Endothelial cell of umbilical vein (primary cell): ENCODE data around the gene CHCHD10. TPM values are rescaled to one million over a fixed set of nuclear protein-coding genes. Genes with fewer than 3 reads are reported as not detected.

ENCODE experiments used
- BruUV-seq: library from RNA; stranded (reverse); fragments of 400-500 nt; replicated peaks from 2 replicates; lab custom pipeline; 2021; lab: Mats Ljungman, UMichigan
- CTCF ChIA-PET: fragments of 300-600, 350-600 bp; sonication (Branson Sonifier 250); formaldehyde crosslinking; loops from one replicate; lab custom pipeline; 2021; ENCODE audit warnings: antibody characterized with exemption, inconsistent platforms; lab: Charles Lee
- POLR2A ChIA-PET: fragments of 300-600, 350-600 bp; sonication (Branson Sonifier 250); formaldehyde crosslinking; loops from one replicate; lab custom pipeline; 2021; ENCODE audit warnings: antibody characterized with exemption, inconsistent platforms; lab: Charles Lee
- DNase-seq: peaks from one replicate; pipeline ENCODE4 v3.0.0-alpha.2; 2011; ENCODE audit warnings: low read depth, low spot score
- FAIRE-seq: peaks from 2 replicates; lab custom pipeline; 2011; peaks lifted over from hg19 to GRCh38; lab: Jason Lieb, UNC
- H2AFZ ChIP-seq: 2 replicates; pipeline ENCODE4 v1.6.0; 2012; ENCODE audit warnings: low read depth, low read length, control low read depth, inconsistent platforms
- H3K27ac ChIP-seq: 2 replicates; pipeline ENCODE4 v1.5.1; 2011; ENCODE audit warnings: low read depth, mild to moderate bottlenecking, control low read depth, low read length, moderate library complexity; ENCODE audit not compliant: insufficient read depth
- H3K27me3 ChIP-seq, 2 experiments: 2 replicates each; pipeline versions ENCODE4 v1.6.0 to v1.6.1; 2011; ENCODE audit warnings: low read length in 2 of 2, mixed read lengths in 1 of 2; ENCODE audit not compliant: control insufficient read depth in 2 of 2, insufficient read depth in 2 of 2
- H3K36me3 ChIP-seq, 2 experiments: 2 replicates in 1 of 2; 3 replicates in 1 of 2; pipeline ENCODE4 v1.5.1; 2011; ENCODE audit warnings: low read length in 2 of 2, mild to moderate bottlenecking in 1 of 2, moderate library complexity in 1 of 2; ENCODE audit not compliant: control insufficient read depth in 2 of 2, insufficient read depth in 2 of 2; ENCODE audit errors: extremely low read depth in 1 of 2
- H3K4me1 ChIP-seq: 3 replicates; pipeline ENCODE4 v1.5.1; 2011; ENCODE audit warnings: mild to moderate bottlenecking, low read length; ENCODE audit not compliant: control insufficient read depth, insufficient read depth; ENCODE audit errors: extremely low read depth
- H3K4me2 ChIP-seq: 2 replicates; pipeline ENCODE4 v1.6.1; 2011; ENCODE audit warnings: low read length, control low read depth, mixed read lengths; ENCODE audit not compliant: insufficient read depth
- H3K4me3 ChIP-seq, 3 experiments: fragments of 200-600 bp in 1 of 3; sonication (generic), shearing (Covaris generic) in 1 of 3; replicated peaks in 1 of 3; 2 replicates each; pipeline ENCODE4 v1.5.1; 2011 to 2016; ENCODE audit warnings: control low read depth in 3 of 3, low read length in 3 of 3, mild to moderate bottlenecking in 2 of 3, inconsistent platforms in 1 of 3, low read depth in 1 of 3, moderate library complexity in 1 of 3; ENCODE audit not compliant: insufficient read depth in 1 of 3
- H3K79me2 ChIP-seq: 2 replicates; pipeline ENCODE4 v1.6.0; 2012; ENCODE audit warnings: low read length, inconsistent platforms; ENCODE audit not compliant: control insufficient read depth, insufficient read depth
- H3K9ac ChIP-seq: replicated peaks from 2 replicates; pipeline ENCODE3; 2011; ENCODE audit warnings: low read length, control low read depth; ENCODE audit not compliant: insufficient read depth; ENCODE audit errors: extremely low read depth
- H3K9me1 ChIP-seq: replicated peaks from 3 replicates; pipeline ENCODE4 v1.6.0; 2011; ENCODE audit warnings: mild to moderate bottlenecking, low read length; ENCODE audit not compliant: control insufficient read depth, insufficient read depth; ENCODE audit errors: extremely low read depth
- H3K9me3 ChIP-seq: replicated peaks from 2 replicates; pipeline ENCODE4 v1.5.1; 2012; ENCODE audit warnings: low read length, inconsistent platforms; ENCODE audit not compliant: control insufficient read depth, insufficient read depth
- H4K20me1 ChIP-seq: replicated peaks from 2 replicates; pipeline ENCODE3; 2011; ENCODE audit warnings: mild to moderate bottlenecking, low read length; ENCODE audit not compliant: control insufficient read depth, insufficient read depth; ENCODE audit errors: extremely low read depth
- FOS ChIP-seq: IDR thresholded peaks from 2 replicates; pipeline ENCODE4 v1.6.1; 2011; ENCODE audit warnings: mild to moderate bottlenecking, low read length, moderate library complexity, borderline replicate concordance; ENCODE audit not compliant: insufficient read depth
- GATA2 ChIP-seq: IDR thresholded peaks from 2 replicates; pipeline ENCODE4 v1.7.0; 2011; ENCODE audit warnings: low read depth, mild to moderate bottlenecking, moderate library complexity, mixed read lengths, low read length; ENCODE audit not compliant: insufficient read length, insufficient read depth
- MYC ChIP-seq: IDR thresholded peaks from one replicate; pipeline ENCODE4 v1.6.1; 2011; ENCODE audit warnings: mild to moderate bottlenecking, low read depth, low read length
- POLR2A ChIP-seq: IDR thresholded peaks from 2 replicates; pipeline ENCODE4 v1.6.1; 2012; ENCODE audit warnings: low read depth, mild to moderate bottlenecking, control low read depth, low read length
- POLR2AphosphoS5 ChIP-seq: IDR thresholded peaks from 2 replicates; pipeline ENCODE4 v1.6.1; 2012; ENCODE audit warnings: low read depth, mild to moderate bottlenecking, control low read depth, low read length, moderate library complexity; ENCODE audit not compliant: insufficient read depth
- dilution Hi-C: fragments of 300-500 bp; cut with MboI; formaldehyde crosslinking; loops from one replicate; pipeline ENCODE4 v1.15.0; 2019; ENCODE audit warnings: low sequenced_read_pairs; ENCODE audit not compliant: extremely low pct_ligation_motif_present
- intact Hi-C: fragments of 100-400 bp; cut with micrococcal nuclease; formaldehyde crosslinking; loops from one replicate; pipeline ENCODE4 v1.10.0; 2022
- polyA plus RNA-seq, 4 experiments: library from polyadenylated mRNA; depleted of rRNA in 3 of 4; stranded (reverse) in 3 of 4; unstranded in 1 of 4; fragments of >200 nt; gene quantifications; 2 replicates each; pipeline versions ENCODE4 v1.2.1 to v1.2.3, GENCODE V29; 2011 to 2012; ENCODE audit warnings: missing spikeins in 1 of 4
- total RNA-seq: library from RNA; stranded (reverse); gene quantifications from 2 replicates; pipeline ENCODE4 v1.2.3, GENCODE V29; 2021
- TF ChIP-seq, protein P1 (sequence below), 2 donors: IDR thresholded peaks; 1 replicate in 1 of 2; 2 replicates in 1 of 2; pipeline ENCODE4 v1.5.1; 2011; ENCODE audit warnings: low read length in 2 of 2, mild to moderate bottlenecking in 2 of 2, moderate library complexity in 2 of 2, control low read depth in 1 of 2, inconsistent platforms in 1 of 2, low read depth in 1 of 2; ENCODE audit not compliant: insufficient read depth in 1 of 2; ENCODE audit errors: extremely low read depth in 1 of 2
- TF ChIP-seq, protein P2 (sequence below): IDR thresholded peaks from 2 replicates; pipeline ENCODE4 v1.6.1; 2011; ENCODE audit not compliant: insufficient read depth, insufficient read length

CHCHD10 gene
- total and polyA plus RNA-seq, 2 donors (not counting 3 experiments of a cell fraction or from before 2014, with no cell fraction given) = 28.1 to 75.6 TPM

DNA sequence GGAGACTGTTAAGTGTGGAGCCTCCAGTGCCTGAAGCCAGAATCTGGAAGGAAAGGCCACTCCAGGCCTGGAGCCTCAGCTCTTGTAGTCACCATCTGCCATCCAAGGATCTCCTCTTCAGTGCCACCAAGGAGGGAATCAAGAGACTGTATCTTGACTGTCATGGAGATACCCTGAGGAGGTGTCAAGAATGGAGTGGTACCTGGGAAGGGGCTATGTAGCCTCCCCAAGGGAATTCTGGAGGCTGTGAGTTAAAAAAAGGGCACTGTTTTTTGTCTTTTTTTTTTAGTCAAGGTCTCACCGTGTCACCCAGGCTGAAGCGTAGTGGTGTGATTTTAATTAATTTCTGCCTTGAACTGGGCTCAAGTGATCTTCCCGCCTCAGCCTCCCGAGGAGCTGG, 8.2 kb downstream of the CHCHD10 start:
- no TSS peak for BruUV-seq
- no peaks in the 10 kb centered on the region for H3K27me3 ChIP-seq
- no peaks in the 10 kb centered on the region for H3K9me3 ChIP-seq
- H4K20me1 ChIP-seq = no peaks in the 10 kb centered on the region
- CTCF ChIA-PET = interaction anchor here (1.4 kb wide), 1 partner anchor 11 kb away, joined by 4 read pairs; no protein-coding TSS in a partner anchor
- intact Hi-C loops = no loop called here
- no peaks in the 10 kb centered on the region for H3K36me3 ChIP-seq
- DNase-seq = no peak
- TF ChIP-seq FOS (no peak), POLR2AphosphoS5 (no peak), POLR2A (no peak), GATA2 (no peak), MYC (no peak)
- TF ChIP-seq, protein P1, sequence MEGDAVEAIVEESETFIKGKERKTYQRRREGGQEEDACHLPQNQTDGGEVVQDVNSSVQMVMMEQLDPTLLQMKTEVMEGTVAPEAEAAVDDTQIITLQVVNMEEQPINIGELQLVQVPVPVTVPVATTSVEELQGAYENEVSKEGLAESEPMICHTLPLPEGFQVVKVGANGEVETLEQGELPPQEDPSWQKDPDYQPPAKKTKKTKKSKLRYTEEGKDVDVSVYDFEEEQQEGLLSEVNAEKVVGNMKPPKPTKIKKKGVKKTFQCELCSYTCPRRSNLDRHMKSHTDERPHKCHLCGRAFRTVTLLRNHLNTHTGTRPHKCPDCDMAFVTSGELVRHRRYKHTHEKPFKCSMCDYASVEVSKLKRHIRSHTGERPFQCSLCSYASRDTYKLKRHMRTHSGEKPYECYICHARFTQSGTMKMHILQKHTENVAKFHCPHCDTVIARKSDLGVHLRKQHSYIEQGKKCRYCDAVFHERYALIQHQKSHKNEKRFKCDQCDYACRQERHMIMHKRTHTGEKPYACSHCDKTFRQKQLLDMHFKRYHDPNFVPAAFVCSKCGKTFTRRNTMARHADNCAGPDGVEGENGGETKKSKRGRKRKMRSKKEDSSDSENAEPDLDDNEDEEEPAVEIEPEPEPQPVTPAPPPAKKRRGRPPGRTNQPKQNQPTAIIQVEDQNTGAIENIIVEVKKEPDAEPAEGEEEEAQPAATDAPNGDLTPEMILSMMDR (IDR thresholded peaks at IDR 0.05; ENCODE audit: extremely low read depth in 1 of 2, insufficient read depth in 1 of 2, low read depth in 1 of 2, low read length in 2 of 2) = no peak
- TF ChIP-seq, protein P2, sequence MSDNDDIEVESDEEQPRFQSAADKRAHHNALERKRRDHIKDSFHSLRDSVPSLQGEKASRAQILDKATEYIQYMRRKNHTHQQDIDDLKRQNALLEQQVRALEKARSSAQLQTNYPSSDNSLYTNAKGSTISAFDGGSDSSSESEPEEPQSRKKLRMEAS = no peak
- POLR2A ChIA-PET = no interaction called here
- no peak overlapping the region for H3K4me3 ChIP-seq
- H3K9me1 ChIP-seq = no peaks in the 10 kb centered on the region
- no peak overlapping the region for H3K9ac ChIP-seq
- H3K4me1 ChIP-seq = peaks cover 12% of the 10 kb centered on the region
- no peak overlapping the region for H3K27ac ChIP-seq
- H3K79me2 ChIP-seq = no peaks in the 10 kb centered on the region
- no peak for FAIRE-seq
- no peak overlapping the region for H2AFZ ChIP-seq
- dilution Hi-C loops = no loop called here
- H3K4me2 ChIP-seq = no peak overlapping the region
